HepG2 (cell line): Measurements from ENCODE around the gene TOMM20. TPM values are rescaled to one million over a fixed set of nuclear protein-coding genes. Genes with fewer than 3 reads are reported as not detected.

Source experiments
- HCFC1 ChIP-seq: fragments of 150-350 bp; IDR thresholded peaks from 2 replicates; pipeline ENCODE4 v1.6.1; 2014; ENCODE audit warnings: low read depth, low read length
- NFE2L2 ChIP-seq: fragments of 150-350 bp; IDR thresholded peaks from 2 replicates; pipeline ENCODE4 v1.6.1; 2014; ENCODE audit warnings: low read length
- PHF5A ChIP-seq: IDR thresholded peaks from one replicate; pipeline ENCODE4 v1.6.1; 2018; ENCODE audit warnings: low read depth, missing genetic modification reagents; ENCODE audit not compliant: unreplicated experiment
- PITX1 ChIP-seq: sonication (generic); formaldehyde crosslinking; IDR thresholded peaks from 2 replicates; pipeline ENCODE4 v1.5.1; 2020; ENCODE audit warnings: mild to moderate bottlenecking, missing genetic modification reagents
- REXO4 ChIP-seq: sonication (generic); formaldehyde crosslinking; IDR thresholded peaks from 2 replicates; pipeline ENCODE4 v1.8.0; 2022; ENCODE audit warnings: missing genetic modification reagents, mild to moderate bottlenecking, borderline replicate concordance
- RFX3 ChIP-seq: IDR thresholded peaks from 2 replicates; pipeline ENCODE4 v1.6.1; 2016; ENCODE audit warnings: missing biosample characterization, missing genetic modification reagents
- SAP130 ChIP-seq: IDR thresholded peaks from 2 replicates; pipeline ENCODE4 v1.6.1; 2016; ENCODE audit warnings: low read depth
- TCF7 ChIP-seq: sonication (generic); IDR thresholded peaks from 2 replicates; pipeline ENCODE4 v1.6.1; 2016; ENCODE audit warnings: antibody characterized with exemption, low read depth
- THAP11 ChIP-seq: IDR thresholded peaks from 2 replicates; pipeline ENCODE4 v1.6.1; 2016; ENCODE audit warnings: missing biosample characterization, missing genetic modification reagents
- ZBTB1 ChIP-seq: sonication (generic); formaldehyde crosslinking; IDR thresholded peaks from 2 replicates; pipeline ENCODE4 v1.4.0; 2020; ENCODE audit warnings: missing genetic modification reagents, borderline replicate concordance
- ZFAT ChIP-seq: sonication (generic); formaldehyde crosslinking; conservative IDR thresholded peaks from 2 replicates; pipeline ENCODE4 v1.8.1; 2023; ENCODE audit warnings: missing genetic modification reagents, inconsistent platforms
- ZFX ChIP-seq: sonication (generic); formaldehyde crosslinking; IDR thresholded peaks from 2 replicates; pipeline ENCODE4 v1.4.0; 2020; ENCODE audit warnings: mild to moderate bottlenecking, low read depth, missing genetic modification reagents, moderate library complexity
- polyA plus RNA-seq, 8 experiments: library from polyadenylated mRNA; depleted of rRNA in 3 of 8; stranded (reverse) in 7 of 8; unstranded in 1 of 8; fragments of >200 nt; fragmentation: Illumina TruSeq in 4 of 8; extraction: Trizol in 4 of 8; gene quantifications; 2 replicates each; pipeline versions ENCODE4 v1.2.1 to v1.2.3, GENCODE V29; 2011 to 2016; ENCODE audit warnings: low read depth in 4 of 8, missing spikeins in 1 of 8, mixed read lengths in 1 of 8; ENCODE audit not compliant: insufficient read depth in 1 of 8
- total RNA-seq, 5 experiments: library from RNA; depleted of rRNA; stranded (reverse); fragments of >200 nt; fragmentation: Illumina TruSeq; extraction: Trizol; gene quantifications; 2 replicates each; pipeline ENCODE4 v1.2.3, GENCODE V29; 2016; ENCODE audit warnings: low read depth in 1 of 5
- TF ChIP-seq, protein P1 (sequence below): sonication (generic); formaldehyde crosslinking; IDR thresholded peaks from 2 replicates; pipeline ENCODE4 v1.4.0; 2020; ENCODE audit warnings: low read depth, missing genetic modification reagents
- TF ChIP-seq, protein P2 (sequence below): sonication (generic); formaldehyde crosslinking; conservative IDR thresholded peaks from 2 replicates; pipeline ENCODE4 v1.4.0; 2020; ENCODE audit warnings: missing genetic modification reagents
- TF ChIP-seq, protein P3 (sequence below): sonication (generic); formaldehyde crosslinking; IDR thresholded peaks from 2 replicates; pipeline ENCODE4 v1.5.1; 2020; ENCODE audit warnings: mild to moderate bottlenecking, missing genetic modification reagents, moderate library complexity
- TF ChIP-seq, protein P4 (sequence below): fragments of 450-650 bp; IDR thresholded peaks from 2 replicates; pipeline ENCODE4 v1.6.1; 2016
- TF ChIP-seq, protein P5 (sequence below): sonication (generic); formaldehyde crosslinking; conservative IDR thresholded peaks from 2 replicates; pipeline ENCODE4 v1.8.0; 2022; ENCODE audit warnings: mild to moderate bottlenecking, moderate library complexity, missing genetic modification reagents

The TOMM20 gene
- total and polyA plus RNA-seq, 2 of the 13 experiments (the other 11 are each of a cell fraction or from before 2014, with no cell fraction given): 153 to 376 TPM

DNA sequence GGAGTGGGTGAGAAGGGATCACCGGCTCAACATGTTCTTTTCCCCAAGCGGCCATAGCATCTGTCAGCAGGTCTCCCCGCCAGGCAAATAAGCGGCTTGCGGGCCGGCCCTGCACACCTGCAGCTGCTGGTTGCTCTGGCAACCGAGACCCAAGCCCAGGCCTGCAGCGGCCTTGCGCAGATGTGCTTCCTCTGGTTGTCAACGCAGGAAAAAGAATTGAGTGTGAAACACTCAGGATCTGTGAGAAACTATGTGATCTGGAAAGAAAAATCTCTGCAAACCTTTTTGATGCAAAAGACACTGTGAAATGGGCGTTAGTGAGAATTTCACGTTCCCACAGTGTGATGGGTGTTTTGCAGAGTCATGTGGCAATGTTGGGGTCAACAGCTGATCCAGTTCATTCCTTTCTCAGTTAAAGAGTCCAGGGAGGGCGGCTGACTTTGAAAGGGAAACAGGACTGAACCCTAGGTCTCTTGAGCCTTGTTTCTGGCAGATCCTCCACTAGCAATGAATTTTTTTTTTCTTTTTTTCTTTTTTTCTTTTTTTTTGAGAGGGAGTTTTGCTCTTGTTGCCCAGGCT is 28.4 kb downstream of the TOMM20 start (continued):
- TF ChIP-seq, protein P1, sequence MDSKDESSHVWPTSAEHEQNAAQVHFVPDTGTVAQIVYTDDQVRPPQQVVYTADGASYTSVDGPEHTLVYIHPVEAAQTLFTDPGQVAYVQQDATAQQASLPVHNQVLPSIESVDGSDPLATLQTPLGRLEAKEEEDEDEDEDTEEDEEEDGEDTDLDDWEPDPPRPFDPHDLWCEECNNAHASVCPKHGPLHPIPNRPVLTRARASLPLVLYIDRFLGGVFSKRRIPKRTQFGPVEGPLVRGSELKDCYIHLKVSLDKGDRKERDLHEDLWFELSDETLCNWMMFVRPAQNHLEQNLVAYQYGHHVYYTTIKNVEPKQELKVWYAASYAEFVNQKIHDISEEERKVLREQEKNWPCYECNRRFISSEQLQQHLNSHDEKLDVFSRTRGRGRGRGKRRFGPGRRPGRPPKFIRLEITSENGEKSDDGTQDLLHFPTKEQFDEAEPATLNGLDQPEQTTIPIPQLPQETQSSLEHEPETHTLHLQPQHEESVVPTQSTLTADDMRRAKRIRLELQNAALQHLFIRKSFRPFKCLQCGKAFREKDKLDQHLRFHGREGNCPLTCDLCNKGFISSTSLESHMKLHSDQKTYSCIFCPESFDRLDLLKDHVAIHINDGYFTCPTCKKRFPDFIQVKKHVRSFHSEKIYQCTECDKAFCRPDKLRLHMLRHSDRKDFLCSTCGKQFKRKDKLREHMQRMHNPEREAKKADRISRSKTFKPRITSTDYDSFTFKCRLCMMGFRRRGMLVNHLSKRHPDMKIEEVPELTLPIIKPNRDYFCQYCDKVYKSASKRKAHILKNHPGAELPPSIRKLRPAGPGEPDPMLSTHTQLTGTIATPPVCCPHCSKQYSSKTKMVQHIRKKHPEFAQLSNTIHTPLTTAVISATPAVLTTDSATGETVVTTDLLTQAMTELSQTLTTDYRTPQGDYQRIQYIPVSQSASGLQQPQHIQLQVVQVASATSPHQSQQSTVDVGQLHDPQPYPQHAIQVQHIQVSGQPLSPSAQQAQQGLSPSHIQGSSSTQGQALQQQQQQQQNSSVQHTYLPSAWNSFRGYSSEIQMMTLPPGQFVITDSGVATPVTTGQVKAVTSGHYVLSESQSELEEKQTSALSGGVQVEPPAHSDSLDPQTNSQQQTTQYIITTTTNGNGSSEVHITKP (CRISPR knock-in tag): no peak
- TF ChIP-seq TCF7 (0 out of 2 replicates have a peak, but pooled peaks have one; percentile 18), ZFX (0 out of 2 replicates have a peak, but pooled peaks have one; percentile 25), NFE2L2 (peak; percentile 54; the same call in 1 of the 2 replicates), ZFAT (no peak), ZBTB1 (CRISPR knock-in tag) (no peak), PHF5A (no peak), SAP130 (peak; percentile 80), REXO4 (CRISPR knock-in tag) (no peak), RFX3 (peak; percentile 75), PITX1 (no peak), HCFC1 (no peak), THAP11 (CRISPR knock-in tag) (no peak)
- TF ChIP-seq, protein P2, sequence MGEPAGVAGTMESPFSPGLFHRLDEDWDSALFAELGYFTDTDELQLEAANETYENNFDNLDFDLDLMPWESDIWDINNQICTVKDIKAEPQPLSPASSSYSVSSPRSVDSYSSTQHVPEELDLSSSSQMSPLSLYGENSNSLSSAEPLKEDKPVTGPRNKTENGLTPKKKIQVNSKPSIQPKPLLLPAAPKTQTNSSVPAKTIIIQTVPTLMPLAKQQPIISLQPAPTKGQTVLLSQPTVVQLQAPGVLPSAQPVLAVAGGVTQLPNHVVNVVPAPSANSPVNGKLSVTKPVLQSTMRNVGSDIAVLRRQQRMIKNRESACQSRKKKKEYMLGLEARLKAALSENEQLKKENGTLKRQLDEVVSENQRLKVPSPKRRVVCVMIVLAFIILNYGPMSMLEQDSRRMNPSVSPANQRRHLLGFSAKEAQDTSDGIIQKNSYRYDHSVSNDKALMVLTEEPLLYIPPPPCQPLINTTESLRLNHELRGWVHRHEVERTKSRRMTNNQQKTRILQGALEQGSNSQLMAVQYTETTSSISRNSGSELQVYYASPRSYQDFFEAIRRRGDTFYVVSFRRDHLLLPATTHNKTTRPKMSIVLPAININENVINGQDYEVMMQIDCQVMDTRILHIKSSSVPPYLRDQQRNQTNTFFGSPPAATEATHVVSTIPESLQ (CRISPR knock-in tag): no peak
- TF ChIP-seq, protein P3, sequence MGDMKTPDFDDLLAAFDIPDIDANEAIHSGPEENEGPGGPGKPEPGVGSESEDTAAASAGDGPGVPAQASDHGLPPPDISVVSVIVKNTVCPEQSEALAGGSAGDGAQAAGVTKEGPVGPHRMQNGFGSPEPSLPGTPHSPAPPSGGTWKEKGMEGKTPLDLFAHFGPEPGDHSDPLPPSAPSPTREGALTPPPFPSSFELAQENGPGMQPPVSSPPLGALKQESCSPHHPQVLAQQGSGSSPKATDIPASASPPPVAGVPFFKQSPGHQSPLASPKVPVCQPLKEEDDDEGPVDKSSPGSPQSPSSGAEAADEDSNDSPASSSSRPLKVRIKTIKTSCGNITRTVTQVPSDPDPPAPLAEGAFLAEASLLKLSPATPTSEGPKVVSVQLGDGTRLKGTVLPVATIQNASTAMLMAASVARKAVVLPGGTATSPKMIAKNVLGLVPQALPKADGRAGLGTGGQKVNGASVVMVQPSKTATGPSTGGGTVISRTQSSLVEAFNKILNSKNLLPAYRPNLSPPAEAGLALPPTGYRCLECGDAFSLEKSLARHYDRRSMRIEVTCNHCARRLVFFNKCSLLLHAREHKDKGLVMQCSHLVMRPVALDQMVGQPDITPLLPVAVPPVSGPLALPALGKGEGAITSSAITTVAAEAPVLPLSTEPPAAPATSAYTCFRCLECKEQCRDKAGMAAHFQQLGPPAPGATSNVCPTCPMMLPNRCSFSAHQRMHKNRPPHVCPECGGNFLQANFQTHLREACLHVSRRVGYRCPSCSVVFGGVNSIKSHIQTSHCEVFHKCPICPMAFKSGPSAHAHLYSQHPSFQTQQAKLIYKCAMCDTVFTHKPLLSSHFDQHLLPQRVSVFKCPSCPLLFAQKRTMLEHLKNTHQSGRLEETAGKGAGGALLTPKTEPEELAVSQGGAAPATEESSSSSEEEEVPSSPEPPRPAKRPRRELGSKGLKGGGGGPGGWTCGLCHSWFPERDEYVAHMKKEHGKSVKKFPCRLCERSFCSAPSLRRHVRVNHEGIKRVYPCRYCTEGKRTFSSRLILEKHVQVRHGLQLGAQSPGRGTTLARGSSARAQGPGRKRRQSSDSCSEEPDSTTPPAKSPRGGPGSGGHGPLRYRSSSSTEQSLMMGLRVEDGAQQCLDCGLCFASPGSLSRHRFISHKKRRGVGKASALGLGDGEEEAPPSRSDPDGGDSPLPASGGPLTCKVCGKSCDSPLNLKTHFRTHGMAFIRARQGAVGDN (CRISPR knock-in tag): peak; percentile 60; the same call in 1 of the 2 replicates
- TF ChIP-seq, protein P4, sequence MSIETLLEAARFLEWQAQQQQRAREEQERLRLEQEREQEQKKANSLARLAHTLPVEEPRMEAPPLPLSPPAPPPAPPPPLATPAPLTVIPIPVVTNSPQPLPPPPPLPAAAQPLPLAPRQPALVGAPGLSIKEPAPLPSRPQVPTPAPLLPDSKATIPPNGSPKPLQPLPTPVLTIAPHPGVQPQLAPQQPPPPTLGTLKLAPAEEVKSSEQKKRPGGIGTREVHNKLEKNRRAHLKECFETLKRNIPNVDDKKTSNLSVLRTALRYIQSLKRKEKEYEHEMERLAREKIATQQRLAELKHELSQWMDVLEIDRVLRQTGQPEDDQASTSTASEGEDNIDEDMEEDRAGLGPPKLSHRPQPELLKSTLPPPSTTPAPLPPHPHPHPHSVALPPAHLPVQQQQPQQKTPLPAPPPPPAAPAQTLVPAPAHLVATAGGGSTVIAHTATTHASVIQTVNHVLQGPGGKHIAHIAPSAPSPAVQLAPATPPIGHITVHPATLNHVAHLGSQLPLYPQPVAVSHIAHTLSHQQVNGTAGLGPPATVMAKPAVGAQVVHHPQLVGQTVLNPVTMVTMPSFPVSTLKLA: peak; percentile 38
- TF ChIP-seq, protein P5, sequence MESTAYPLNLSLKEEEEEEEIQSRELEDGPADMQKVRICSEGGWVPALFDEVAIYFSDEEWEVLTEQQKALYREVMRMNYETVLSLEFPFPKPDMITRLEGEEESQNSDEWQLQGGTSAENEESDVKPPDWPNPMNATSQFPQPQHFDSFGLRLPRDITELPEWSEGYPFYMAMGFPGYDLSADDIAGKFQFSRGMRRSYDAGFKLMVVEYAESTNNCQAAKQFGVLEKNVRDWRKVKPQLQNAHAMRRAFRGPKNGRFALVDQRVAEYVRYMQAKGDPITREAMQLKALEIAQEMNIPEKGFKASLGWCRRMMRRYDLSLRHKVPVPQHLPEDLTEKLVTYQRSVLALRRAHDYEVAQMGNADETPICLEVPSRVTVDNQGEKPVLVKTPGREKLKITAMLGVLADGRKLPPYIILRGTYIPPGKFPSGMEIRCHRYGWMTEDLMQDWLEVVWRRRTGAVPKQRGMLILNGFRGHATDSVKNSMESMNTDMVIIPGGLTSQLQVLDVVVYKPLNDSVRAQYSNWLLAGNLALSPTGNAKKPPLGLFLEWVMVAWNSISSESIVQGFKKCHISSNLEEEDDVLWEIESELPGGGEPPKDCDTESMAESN: peak; percentile 99
